AG08396 (cell line): ENCODE results near the gene MRPL36.

Source experiments
- DNase-seq: peaks from one replicate; pipeline ENCODE4 v3.0.0; 2012; ENCODE audit warnings: low spot score, mixed read lengths

The MRPL36 gene

DNA sequence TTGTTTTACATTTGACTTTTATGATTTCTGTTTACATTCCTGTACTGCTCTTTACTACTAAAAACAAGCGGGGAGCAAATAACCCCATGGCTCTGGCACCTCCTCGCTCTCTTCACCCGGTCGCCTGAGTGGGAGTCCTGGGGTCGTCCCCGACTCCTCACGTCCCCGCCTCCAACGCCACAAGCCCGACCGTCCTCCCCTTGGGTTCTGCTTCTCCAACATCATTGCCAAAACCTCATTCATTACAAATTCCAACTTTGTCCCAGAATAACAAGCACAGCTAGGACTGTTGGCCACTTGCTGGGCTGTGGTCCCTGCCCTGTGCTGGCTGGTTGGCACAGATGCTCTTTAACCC is 35.1 kb downstream of the MRPL36 start:
- DNase-seq: no peak

DNA sequence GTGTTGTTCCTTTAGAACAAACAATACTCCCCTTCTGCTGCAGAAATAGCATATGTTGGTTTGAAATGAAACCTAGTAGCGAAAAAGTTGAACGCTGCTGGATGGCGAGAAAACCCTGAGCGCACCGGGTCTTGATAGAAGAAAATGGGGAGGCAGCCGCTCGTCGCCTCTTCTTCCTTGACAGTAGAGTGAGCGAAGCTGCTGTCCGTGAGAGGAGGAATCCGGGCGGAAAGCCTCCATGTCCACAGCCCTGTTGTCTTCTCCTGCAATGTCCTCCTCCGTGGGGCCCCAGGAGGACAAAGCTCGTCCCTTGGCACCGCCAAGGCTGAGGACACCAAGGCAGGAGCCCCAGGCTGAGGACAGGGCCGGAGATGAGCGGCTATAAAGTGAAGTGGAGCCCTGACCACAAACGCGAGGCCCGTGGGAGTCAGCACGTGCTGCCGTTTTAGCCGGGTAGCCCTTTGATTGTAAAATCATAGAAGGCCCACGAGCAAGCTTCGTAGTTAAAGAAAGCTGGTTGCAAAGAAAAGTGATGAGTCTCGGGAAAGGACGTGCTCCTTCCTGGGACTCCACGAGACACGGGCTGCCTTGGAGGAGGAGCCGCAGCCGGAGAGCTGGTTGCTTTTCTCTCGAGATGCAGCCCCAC is 35.6 kb downstream of the MRPL36 start:
- no peak for DNase-seq

DNA sequence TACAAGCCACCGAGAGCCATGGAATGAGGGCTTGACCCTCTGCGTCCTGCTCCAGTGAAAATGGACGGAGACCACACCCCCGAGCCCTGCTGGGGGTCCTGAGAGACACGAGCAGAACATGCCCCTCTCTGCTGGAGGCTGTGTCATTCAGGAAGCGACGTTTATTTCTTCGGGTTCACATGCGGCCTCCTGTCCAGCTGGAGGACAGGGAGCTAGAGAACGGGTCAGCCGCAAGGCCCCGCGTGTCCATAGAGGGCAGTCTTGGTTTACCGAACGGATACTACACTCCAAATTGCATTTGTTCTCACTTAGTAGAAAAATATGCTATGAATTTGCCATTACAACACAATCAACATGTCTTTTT is 36.1 kb downstream of the MRPL36 start:
- peak; percentile 93 for DNase-seq

DNA sequence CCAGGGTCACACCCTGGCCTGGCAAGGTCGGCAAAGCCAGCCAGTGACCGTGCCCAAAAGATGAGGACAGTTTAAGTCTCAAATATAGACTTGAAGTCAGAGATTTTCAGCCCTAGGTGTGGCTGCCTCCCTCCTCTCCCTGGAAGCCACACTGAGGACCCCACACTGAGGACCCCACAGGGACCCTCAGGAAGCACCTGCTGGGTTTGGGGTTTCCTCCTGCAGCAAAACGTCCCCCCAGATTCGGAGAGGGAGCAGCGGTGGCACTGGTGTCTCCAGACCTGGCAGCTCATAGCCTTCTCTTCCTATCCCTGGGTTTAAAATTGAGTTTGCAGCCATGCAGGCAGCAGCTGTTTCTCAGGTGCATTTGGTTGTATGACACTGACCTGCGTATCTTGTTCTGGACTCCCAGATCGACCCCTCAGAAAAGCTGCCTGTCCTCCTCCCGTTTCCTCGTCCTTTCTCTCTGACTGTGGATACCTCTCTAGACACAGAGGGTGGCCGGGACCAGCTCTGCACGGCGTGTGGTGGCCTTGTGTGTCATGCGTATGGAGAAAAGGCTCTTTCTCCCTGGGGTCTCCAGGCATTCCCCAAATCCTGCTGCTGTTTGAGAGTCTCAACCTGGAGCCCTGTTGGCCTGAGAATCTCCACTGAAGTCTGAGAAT is 36.6 kb downstream of the MRPL36 start:
- DNase-seq: no peak

DNA sequence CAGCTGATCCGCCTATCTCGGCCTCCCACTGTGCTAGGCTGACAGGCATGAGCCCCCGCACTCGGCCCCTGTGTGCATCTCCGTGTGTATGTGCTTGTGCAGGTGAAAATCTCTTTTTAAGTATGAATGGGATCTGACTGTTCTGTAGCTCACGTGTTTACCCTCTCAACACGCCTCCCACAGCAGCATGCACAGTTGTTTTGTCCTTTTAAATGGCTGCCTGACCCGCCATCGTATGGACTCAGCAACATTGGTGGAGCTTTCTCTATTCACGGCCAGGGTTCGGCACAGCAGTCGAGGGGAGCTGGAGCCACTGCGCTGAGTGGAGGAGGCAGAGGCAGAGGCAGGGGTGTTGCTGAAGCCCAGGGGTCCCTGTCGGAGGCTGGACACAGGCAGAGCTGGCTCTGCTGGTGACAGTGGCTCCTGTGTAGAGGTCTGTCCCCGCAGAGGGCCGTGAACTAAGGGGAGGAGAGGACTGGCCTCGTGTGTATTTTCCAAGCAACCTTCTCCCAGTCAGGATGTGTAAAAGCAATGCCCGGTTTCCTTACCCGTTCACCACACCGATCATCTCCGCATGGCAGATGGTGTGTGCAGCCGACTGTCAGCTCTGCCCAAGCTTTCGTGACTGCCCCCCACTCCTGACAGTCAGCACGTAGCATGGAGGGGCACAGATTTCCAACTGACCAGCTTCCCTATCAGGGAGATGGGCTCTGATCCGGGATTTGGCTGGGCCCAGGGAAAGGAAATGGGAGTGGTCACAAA is 37.3 kb downstream of the MRPL36 start:
- DNase-seq: no peak

DNA sequence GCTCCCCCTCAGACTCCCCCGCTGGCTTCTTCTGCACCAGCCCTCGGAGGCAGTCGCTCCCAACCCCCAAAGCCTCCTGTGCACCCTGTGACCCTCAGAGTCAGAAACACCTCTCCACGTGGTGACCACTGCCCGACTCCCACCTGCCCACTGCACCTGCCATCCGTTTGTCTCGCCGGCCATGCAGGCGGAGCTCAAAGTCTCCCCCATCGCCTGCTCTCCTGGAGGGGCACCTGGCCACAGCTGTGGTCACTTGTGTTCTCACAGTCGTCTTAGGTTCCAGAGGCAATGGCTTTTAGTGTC is 38.2 kb downstream of the MRPL36 start:
- DNase-seq: no peak

DNA sequence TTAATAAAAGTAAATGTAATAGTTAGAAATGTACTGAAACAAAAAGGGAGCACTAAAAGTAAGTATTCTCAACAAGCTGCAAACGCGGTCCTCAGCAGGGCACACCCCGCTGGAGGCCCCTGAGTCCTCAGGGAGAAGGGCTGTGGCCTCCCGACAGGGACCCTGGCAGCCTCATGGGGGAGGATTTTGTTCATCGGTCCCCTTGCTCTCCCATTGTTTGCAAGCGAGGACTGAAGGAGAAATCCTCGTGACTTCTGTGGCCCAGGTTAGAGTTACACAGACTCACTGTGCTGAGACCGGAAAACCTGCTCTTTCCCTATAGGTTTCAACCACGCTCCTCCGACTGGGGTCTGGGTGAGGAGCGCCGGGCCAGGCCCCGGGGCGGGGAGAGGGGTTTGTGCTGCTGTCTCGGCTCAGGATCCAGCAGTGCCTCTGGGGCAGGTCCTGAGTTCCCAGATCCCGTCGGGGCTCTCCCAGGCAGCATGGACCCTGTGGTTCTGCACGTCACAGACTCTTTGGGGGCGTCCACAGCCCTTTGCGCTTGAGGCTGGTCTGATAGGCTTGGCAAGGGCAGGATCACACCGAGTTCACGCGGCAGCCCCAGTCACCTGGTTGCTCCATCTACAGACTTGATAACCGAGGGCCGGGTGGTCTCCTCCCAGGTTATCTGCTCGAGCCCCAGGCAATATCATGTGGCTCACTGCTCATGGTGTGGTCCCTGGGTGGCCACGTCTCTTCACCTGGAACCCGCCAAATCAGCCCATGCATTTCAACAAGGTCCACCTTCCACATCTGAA is 38.8 kb downstream of the MRPL36 start:
- DNase-seq: no peak

DNA sequence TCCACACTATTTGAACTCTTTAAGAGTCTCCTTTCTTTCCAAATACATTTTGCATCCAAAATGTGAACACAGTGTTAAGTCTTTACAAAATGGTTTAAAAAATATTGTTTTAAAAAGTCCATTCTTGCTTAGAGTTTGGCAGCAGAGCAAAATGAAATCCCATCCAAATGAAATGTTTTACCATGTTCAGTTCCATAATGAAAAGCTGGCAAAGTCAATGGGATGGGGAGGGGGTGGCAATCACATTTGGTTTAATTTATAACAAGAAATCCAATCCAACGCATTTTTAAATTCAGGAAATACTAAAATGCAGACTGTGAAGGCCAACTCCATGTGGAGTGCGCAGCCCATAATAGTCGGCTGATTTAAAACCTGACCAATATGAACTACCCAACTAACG is 39.4 kb downstream of the MRPL36 start:
- no peak for DNase-seq

DNA sequence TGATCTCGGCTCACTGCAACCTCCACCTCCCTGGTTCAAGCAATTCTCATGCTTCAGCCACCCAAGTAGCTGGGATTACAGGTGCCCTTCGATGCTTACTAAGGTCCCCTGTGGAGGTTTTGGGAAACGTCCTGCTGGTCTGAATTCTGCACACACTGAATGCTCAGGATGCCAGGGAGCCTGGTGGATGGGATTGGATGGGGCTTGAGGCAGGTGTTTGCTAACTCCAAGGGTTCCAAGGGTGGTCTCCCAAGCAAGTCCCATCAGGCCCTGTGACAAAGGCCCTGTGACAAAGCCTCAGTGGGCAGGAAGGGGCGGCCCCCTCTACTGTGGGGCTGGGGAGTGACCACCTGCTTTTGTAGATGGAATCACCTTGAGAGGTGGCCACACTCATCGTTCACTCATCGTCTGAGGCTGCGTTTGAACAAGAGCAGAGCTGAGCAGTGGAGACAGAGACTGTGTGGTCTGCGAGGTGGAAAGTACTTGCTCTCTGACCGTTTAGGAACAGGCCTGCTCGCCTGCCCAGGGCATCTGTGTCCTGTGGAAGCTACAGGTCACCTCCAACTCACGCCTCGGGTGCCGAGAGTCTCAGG is 40.2 kb downstream of the MRPL36 start:
- DNase-seq: no peak

DNA sequence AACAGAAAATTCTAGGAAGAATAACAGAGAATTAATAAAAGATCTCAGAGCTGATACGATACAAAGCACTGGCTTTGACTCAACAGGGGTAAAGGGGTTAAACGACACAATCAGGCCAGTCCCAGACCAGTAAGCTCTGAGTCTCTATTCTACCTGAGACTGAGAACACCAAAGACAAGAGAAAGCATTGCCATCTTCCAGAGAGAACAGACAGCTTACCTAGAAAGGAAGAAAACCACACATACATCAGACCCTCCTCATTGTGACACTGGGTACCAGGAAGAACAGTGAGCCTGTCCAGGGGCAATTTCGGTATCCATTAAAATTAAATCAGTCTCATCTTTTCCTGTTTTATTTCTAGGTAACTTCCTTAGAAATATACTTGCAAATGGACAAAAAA is 41.1 kb downstream of the MRPL36 start:
- no peak for DNase-seq

DNA sequence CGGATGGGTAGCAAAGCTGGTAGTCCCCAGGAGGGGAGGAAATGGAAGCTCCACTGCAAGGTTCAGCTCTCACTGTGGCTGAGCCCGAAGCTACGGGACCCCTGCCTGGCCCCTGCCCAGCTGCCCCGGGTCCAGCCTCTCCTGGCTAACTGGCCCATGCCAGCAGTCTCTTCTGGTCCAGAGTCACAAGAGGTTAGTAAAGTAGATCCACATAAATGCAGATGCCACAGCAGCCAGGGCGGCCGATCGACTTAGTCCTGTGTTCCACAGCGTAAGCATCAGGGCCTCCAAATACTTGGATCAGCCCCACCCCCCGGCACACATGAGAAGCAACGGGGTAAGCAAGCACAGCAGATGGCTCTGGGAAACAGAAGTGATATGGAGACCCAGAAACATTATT is 42.1 kb downstream of the MRPL36 start:
- DNase-seq: no peak

DNA sequence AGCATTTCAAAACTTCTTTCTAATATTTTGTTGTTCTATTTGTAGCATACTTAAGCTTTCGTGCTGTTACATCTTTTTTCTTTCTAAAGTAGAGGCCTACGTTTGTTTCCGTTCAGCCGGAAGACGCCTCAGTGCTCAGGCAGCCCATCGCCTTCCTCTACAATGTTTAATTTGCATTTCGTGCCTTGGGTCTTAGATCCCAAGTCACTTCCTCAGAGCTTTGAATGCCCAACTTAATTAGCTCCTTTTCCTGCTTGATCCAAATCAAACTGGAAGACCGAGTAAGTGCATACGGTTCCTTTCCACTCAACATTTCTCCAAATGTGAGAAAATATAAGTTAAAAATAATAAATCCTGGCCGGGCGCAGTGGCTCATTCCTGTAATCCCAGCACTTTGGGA is 43.2 kb downstream of the MRPL36 start:
- no peak for DNase-seq

DNA sequence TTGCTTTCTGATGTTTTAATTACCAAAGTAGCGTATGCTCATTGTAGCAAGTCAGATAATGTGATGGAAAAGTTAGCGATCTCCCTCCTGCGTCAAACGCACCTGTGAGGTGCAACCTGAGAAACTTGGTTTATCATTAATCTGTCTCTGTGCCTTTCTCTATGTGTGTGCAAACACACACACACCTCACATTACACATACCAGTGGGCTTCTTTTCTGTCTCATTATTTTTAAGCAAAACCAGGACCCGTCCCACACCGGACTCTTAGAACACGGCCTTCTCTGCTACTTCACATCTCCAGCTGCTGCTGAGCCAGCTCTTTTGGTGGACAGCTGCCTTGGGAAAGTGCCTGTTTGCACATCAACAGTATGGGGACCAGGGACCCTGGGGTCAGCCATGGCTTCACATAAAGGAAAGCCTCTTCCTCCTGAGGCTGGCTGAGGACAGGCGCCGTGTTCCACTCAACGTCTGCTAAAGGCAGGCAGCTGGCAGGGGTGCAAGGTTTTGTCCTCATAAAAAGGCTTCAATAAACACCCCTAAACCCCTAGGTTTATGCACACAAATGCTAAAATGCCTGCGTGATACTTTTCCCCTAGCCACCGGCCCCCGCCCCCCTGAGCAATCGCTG is 44.2 kb downstream of the MRPL36 start:
- DNase-seq: no peak

DNA sequence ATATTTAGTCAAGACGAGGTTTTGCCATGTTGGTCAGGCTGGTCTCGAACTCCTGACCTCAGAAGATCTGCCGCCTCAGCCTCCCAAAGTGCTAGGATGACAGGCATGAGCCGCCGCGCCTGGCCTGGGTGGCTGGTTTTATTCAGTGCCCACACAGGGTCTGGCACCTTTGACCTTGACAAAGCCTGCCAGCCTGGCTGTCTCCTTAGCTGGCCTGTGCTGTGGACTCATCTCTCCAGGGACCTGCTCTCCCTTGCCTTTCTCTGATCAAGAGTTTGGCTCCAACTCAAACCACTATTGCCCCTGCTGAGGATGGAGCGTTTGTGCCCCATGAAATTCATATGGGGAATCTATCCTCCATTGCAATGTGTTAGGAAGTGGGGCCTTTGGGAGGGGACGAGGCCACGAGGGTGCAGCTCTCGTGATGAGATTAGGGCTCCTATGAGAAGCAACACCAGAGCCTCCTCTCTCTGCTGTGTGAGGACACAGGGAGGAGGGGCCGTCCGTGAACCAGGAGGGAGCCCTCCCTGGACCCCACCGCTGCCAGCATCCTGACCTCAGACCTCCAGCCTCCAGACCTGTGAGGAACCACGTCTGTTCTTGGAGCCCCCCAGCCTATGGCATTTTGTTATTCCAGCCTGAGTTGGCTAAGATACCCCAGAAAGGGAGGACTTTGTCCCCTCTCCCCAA is 45.0 kb downstream of the MRPL36 start:
- no peak for DNase-seq

DNA sequence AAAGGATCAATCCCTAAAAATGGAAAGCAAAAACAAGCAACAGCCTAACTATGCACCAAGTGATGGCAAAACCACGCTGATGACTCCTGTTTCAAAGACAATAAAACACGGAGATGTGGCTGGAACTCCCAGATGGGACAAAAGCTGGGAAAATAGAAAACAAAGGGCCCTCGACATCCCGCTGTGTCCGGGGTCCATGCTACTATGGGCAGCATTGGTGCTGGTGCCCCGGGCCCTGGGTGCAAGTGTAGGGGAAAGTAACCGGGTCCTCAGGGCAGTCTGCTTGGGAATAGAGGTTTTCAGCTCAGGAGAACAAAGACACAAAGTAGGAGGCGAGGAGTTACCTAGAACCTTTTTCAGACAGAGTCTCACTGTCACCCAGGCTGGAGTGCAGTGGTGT is 46.1 kb downstream of the MRPL36 start:
- DNase-seq: no peak

DNA sequence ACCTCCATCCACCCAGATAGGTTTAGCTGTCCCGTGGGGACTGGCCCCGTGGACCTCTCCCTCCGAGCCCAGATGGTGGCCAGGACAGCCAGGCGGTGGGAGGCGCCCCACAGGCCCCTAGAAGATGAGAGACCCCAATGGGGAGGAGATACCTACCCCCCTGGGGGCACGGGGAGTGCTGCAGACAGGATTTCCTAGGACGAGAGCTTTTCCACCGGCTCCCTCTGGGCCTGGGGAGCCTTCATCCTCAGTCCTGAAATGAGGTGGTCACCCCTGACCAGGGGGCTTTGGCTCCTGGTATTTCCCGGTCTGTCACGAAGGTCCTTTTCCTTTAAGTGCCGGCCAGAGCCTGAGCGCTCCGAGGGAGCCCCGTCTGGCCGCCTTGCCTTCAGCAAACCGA is 46.8 kb downstream of the MRPL36 start:
- no peak for DNase-seq

DNA sequence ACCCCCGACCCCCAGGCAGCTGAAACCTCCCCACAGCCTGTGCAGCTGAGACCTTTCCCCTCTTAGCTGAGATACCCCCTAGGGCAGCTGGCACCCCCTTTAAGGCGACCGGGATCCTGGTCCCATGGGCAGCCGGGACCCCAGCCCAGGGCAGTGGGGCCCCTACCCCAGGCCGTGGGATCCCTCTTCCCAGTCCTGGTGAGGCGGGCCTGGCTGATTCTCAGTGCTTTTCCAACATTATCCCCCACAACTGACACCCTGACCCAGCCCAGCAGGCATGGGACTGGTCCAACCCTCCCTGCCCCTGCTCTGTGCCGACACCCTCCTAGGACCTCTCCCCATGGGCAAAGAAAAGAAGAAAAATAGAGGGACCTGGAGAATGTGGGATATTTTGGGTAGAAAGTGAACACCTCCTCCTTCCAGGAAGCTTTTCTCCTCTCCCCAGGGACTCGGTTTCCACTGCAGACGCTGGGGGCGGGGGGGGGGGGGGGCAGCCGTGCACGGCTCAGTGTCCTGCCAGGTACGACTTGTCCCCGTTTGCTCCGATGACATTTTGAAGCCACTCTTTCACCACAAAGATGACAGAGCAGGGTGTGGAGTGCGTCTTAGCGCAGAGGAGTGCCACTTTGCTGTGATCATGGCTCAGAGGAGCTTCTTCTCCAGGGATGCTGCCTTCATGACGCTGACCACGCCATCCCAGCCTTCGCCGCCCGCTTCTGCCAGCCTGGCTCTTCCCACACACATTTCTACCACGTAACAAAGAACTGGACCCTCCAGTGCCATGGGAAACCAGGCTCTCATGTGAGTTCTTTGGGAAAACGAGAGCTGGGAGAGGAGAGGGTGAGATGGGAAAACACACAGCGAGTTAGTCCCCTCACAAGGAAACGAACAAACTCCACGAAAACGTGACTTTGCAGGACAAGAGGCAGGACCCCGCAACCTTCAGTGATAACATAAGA is 47.5 kb downstream of the MRPL36 start:
- no peak for DNase-seq

DNA sequence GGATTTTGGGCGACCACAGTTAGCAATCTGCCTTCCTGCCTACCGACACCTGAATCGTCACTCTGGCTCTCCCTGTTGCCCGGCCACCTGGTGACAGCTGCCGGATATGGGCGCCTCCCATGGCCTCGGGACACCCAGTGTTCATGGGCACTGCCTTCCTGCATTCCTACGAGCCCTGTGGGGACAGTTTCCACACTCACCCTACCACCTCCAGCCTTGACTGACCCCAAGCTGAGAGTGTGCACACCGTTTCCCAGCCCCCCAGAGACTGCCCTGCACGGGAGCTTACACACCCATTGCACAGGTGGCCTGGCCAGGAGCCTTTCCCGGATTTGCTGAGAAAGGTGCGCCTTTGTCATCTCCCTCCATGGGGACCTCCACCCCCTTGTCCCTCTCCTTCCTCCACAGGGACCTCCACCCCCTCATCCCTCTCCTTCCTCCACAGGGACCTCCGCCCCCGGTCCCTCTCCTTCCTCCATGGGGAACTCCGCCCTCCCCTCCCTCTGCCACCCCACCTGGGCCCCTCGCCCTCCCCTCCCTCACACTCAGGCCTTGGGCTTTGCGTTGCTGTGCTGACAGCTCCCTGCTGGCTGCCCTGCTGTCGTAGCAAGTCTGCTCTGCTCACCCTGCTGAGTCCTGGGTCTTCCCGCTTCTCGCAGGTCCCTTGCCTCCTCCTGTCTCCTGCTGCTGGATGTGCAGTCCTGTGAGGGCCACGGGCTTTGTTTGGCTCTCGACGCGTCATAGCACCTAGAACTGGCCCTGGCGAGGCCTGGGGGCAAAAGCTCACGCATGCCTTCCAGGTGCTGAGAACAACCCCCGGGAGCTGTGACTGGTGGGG is 48.4 kb downstream of the MRPL36 start:
- no peak for DNase-seq

DNA sequence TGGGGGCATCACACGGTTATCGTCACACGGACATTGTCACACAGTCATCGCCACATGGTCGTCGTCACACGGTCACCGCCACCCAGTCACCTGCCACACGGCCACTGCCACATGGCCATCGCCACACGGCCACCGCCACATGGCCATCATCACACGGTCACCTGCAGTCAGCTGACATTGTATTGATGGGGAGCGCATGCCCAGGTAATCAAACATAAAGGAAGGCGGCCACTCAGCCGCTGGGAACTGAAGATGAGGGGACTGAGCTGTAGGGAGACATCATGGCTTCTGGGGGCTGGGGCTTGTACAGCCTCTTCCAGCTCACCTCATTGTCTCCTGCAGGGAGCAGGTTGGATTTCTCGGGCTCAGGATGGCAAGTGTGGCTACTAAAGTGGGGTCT is 49.2 kb downstream of the MRPL36 start:
- DNase-seq: no peak
